ENCODE measurements around the gene EPS8L1. TPM values are rescaled to one million over a fixed set of nuclear protein-coding genes. Genes with fewer than 3 reads are reported as not detected.

The EPS8L1 gene
- total RNA-seq, 1 donor from 2014 or later: 22.4 TPM

GRCh38 chr19:55086730-55087541 is 11.3 kb downstream of the EPS8L1 start:
- peaks cover 3% of the 10 kb centered on the region for H3K9me3 Mint-ChIP-seq
- H3K36me3 Mint-ChIP-seq (ENCODE audit: low read depth): peaks cover 6% of the 10 kb centered on the region
- peak overlapping the region; percentile 95 for H3K4me3 Mint-ChIP-seq
- peak; percentile 97 for DNase-seq (ENCODE audit: low read depth, low spot score)
- peaks cover 44% of the 10 kb centered on the region for H3K4me1 Mint-ChIP-seq
- peaks cover 36% of the 10 kb centered on the region for H3K27me3 Mint-ChIP-seq (ENCODE audit: low read depth)
- TF ChIP-seq CTCF (conservative IDR thresholded peaks at IDR 0.05): no peak
- peak overlapping the region; percentile 96 for H3K27ac Mint-ChIP-seq (ENCODE audit: unreplicated experiment)

GRCh38 chr19:55087542-55087901 is 11.9 kb downstream of the EPS8L1 start:
- Mint-ChIP-seq H3K4me1 (peaks cover 42% of the 10 kb centered on the region), H3K27ac (ENCODE audit: unreplicated experiment) (peak overlapping the region; percentile 96), H3K36me3 (ENCODE audit: low read depth) (peaks cover 4% of the 10 kb centered on the region), H3K27me3 (ENCODE audit: low read depth) (peaks cover 32% of the 10 kb centered on the region), H3K4me3 (peak overlapping the region; percentile 95), H3K9me3 (peaks cover 2% of the 10 kb centered on the region)
- TF ChIP-seq CTCF (conservative IDR thresholded peaks at IDR 0.05): no peak
- no peak for DNase-seq (ENCODE audit: low read depth, low spot score)

- H3K27me3 Mint-ChIP-seq (ENCODE audit: low read depth): peaks cover 27% of the 10 kb centered on the region
- peak overlapping the region; percentile 95 for H3K4me3 Mint-ChIP-seq
- TF ChIP-seq CTCF (conservative IDR thresholded peaks at IDR 0.05): no peak
- H3K27ac Mint-ChIP-seq (ENCODE audit: unreplicated experiment): peak overlapping the region; percentile 97
- H3K36me3 Mint-ChIP-seq (ENCODE audit: low read depth): peaks cover 2% of the 10 kb centered on the region
- H3K4me1 Mint-ChIP-seq: peaks cover 39% of the 10 kb centered on the region
- H3K9me3 Mint-ChIP-seq: no peaks in the 10 kb centered on the region
- DNase-seq (ENCODE audit: low read depth, low spot score): no peak
These were observed 12.4 kb downstream of the EPS8L1 start for GRCh38 chr19:55088021-55088451.

GRCh38 chr19:55088543-55089341 is 13.1 kb downstream of the EPS8L1 start:
- Mint-ChIP-seq H3K27me3 (ENCODE audit: low read depth) (peaks cover 24% of the 10 kb centered on the region), H3K4me3 (peak overlapping the region; percentile 95), H3K9me3 (no peaks in the 10 kb centered on the region), H3K27ac (ENCODE audit: unreplicated experiment) (peak overlapping the region; percentile 97), H3K4me1 (peaks cover 39% of the 10 kb centered on the region), H3K36me3 (ENCODE audit: low read depth) (peaks cover 2% of the 10 kb centered on the region)
- peak; percentile 97 for DNase-seq (ENCODE audit: low read depth, low spot score)
- peak; percentile 92 for TF ChIP-seq CTCF (conservative IDR thresholded peaks at IDR 0.05)

GRCh38 chr19:55089342-55089944 is 13.8 kb downstream of the EPS8L1 start:
- H3K36me3 Mint-ChIP-seq (ENCODE audit: low read depth): peaks cover 2% of the 10 kb centered on the region
- no peaks in the 10 kb centered on the region for H3K9me3 Mint-ChIP-seq
- DNase-seq (ENCODE audit: low read depth, low spot score): no peak
- H3K4me1 Mint-ChIP-seq: peaks cover 39% of the 10 kb centered on the region
- no peak for TF ChIP-seq CTCF (conservative IDR thresholded peaks at IDR 0.05)
- H3K4me3 Mint-ChIP-seq: peak overlapping the region; percentile 69
- H3K27me3 Mint-ChIP-seq (ENCODE audit: low read depth): peaks cover 18% of the 10 kb centered on the region
- H3K27ac Mint-ChIP-seq (ENCODE audit: unreplicated experiment): peak overlapping the region; percentile 27
